K562 (cell line): ENCODE results near the gene MAP4K1. TPM values are rescaled to one million over a fixed set of nuclear protein-coding genes. Genes with fewer than 3 reads are reported as not detected.
A peak's percentile ranks its signal among the peaks of the same experiment; 100 is the strongest.

Experiments
- CBFA2T3 ChIP-seq: fragments of 450-650 bp; IDR thresholded peaks from 2 replicates; pipeline ENCODE4 v1.6.1; 2017
- CUX1 ChIP-seq: fragments of 200-800 bp; sonication (Bioruptor generic); IDR thresholded peaks from 2 replicates; pipeline ENCODE4 v1.6.1; 2016; ENCODE audit warnings: missing genetic modification characterization, missing compliant biosample characterization
- E2F5 ChIP-seq: sonication (generic); formaldehyde crosslinking; IDR thresholded peaks from 2 replicates; pipeline ENCODE4 v1.8.0; 2022; ENCODE audit warnings: mild to moderate bottlenecking, missing genetic modification reagents
- NKRF ChIP-seq: fragments of 450-650 bp; IDR thresholded peaks from 2 replicates; pipeline ENCODE4 v1.6.1; 2016; ENCODE audit warnings: borderline replicate concordance
- PBX2 ChIP-seq, 2 experiments: IDR thresholded peaks in 1 of 2; conservative IDR thresholded peaks in 1 of 2; 2 replicates each; pipeline ENCODE4 v1.6.1; 2016; ENCODE audit warnings: low read depth in 2 of 2, mild to moderate bottlenecking in 1 of 2, missing compliant biosample characterization in 1 of 2, missing genetic modification characterization in 1 of 2, moderate library complexity in 1 of 2
- POU5F1 ChIP-seq: fragments of 150-350 bp; IDR thresholded peaks from 2 replicates; pipeline ENCODE4 v1.6.1; 2014; ENCODE audit warnings: borderline replicate concordance, low read length, low read depth, mild to moderate bottlenecking; ENCODE audit not compliant: partially characterized antibody
- RERE ChIP-seq: sonication (generic); formaldehyde crosslinking; IDR thresholded peaks from 2 replicates; pipeline ENCODE4 v1.8.0; 2023; ENCODE audit warnings: missing genetic modification reagents, mild to moderate bottlenecking, borderline replicate concordance
- polyA plus RNA-seq, 8 experiments: library from polyadenylated mRNA; depleted of rRNA in 4 of 8; stranded (reverse) in 5 of 8; unstranded in 3 of 8; fragments of >200 nt; fragmentation: Nextera tagmentation in 2 of 8; fragmentation: Illumina TruSeq in 1 of 8; extraction: Ambion mirVana in 2 of 8; extraction: Trizol in 1 of 8; gene quantifications; 2 replicates each; pipeline versions ENCODE4 v1.2.1 to v1.2.3, GENCODE V29; 2011 to 2014; ENCODE audit warnings: inconsistent platforms in 1 of 8, missing spikeins in 1 of 8
- total RNA-seq, 7 experiments: library from RNA; depleted of rRNA in 6 of 7; stranded (reverse); fragments of >200 nt in 6 of 7; fragmentation: Illumina TruSeq in 2 of 7; extraction: Trizol in 2 of 7; gene quantifications; 2 replicates each; pipeline versions ENCODE4 v1.2.1 to v1.2.3, GENCODE V29; 2011 to 2021; ENCODE audit warnings: low replicate concordance in 1 of 7

The MAP4K1 gene
- total and polyA plus RNA-seq, 9 of the 15 experiments (the other 6 are each of a cell fraction or from before 2014, with no cell fraction given): 0.14 to 3.2 (median 0.73) TPM; not detected in 1

GRCh38 chr19:38596057-38596981 lies 21.4 kb downstream of the MAP4K1 start (continued):
- TF ChIP-seq E2F5: no peak
- no peak for TF ChIP-seq CUX1 (CRISPR knock-in tag)
- TF ChIP-seq POU5F1: no peak
- TF ChIP-seq NKRF: peak; percentile 58; the same call in 1 of the 2 replicates
- no peak for TF ChIP-seq PBX2 (CRISPR knock-in tag; IDR thresholded peaks at IDR 0.05; ENCODE audit: low read depth)
- TF ChIP-seq PBX2 (tag; conservative IDR thresholded peaks at IDR 0.05; ENCODE audit: low read depth): peak; percentile 86
- no peak for TF ChIP-seq CBFA2T3
- no peak for TF ChIP-seq RERE (CRISPR knock-in tag)
